ENCODE results near the gene RASSF5.

RASSF5 gene, protein sequence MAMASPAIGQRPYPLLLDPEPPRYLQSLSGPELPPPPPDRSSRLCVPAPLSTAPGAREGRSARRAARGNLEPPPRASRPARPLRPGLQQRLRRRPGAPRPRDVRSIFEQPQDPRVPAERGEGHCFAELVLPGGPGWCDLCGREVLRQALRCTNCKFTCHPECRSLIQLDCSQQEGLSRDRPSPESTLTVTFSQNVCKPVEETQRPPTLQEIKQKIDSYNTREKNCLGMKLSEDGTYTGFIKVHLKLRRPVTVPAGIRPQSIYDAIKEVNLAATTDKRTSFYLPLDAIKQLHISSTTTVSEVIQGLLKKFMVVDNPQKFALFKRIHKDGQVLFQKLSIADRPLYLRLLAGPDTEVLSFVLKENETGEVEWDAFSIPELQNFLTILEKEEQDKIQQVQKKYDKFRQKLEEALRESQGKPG

DNA sequence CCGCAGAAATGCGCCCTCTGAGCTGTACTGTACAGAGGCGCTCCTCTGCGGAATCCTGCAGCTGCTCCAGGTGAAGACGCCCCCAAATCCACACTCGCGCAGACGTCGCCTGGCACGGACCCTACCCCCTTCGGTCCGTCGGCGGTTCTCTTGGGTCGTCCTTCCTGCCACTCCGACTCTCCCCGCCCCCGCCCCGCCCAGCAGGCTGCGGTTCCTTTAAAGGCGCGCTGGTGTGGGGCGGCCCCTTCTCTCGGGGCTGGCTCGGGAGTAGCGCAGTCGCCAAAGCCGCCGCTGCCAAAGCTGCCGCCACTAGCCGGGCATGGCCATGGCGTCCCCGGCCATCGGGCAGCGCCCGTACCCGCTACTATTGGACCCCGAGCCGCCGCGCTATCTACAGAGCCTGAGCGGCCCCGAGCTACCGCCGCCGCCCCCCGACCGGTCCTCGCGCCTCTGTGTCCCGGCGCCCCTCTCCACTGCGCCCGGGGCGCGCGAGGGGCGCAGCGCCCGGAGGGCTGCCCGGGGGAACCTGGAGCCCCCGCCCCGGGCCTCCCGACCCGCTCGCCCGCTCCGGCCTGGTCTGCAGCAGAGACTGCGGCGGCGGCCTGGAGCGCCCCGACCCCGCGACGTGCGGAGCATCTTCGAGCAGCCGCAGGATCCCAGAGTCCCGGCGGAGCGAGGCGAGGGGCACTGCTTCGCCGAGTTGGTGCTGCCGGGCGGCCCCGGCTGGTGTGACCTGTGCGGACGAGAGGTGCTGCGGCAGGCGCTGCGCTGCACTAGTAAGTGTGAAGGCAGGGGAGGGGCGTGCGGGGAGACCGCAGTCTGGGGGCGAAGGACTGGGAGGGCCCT is at the start of gene RASSF5:
Gene RASSF5, plus strand, starts transcription at position 248 of the 846 bp plus-strand sequence. Its CDS starts 72 bp downstream, at position 320.
- DNase-seq (ENCODE audit: low read depth, low spot score): peak; percentile 76

DNA sequence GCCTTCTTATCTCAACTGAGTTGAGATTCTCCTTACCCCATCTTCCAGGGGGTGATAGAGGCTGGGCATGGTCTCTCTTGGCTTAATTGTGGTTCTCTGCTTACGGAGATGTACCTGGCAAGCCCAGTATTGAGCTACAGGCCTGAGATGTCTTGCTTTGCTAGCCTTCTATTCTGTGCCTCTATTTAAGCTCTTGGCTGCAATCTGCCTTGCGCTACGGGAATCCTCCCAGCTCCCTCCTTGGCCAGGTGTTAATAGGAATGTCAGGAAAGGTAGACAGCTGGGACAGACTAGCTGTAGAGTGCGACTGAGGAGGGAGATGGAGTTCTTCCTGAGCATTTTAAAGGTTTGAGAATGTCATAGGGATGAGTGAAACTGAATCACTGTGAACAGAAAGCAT is 47.6 kb upstream of the RASSF5 start:
- no peak for DNase-seq (ENCODE audit: low read depth, low spot score)

DNA sequence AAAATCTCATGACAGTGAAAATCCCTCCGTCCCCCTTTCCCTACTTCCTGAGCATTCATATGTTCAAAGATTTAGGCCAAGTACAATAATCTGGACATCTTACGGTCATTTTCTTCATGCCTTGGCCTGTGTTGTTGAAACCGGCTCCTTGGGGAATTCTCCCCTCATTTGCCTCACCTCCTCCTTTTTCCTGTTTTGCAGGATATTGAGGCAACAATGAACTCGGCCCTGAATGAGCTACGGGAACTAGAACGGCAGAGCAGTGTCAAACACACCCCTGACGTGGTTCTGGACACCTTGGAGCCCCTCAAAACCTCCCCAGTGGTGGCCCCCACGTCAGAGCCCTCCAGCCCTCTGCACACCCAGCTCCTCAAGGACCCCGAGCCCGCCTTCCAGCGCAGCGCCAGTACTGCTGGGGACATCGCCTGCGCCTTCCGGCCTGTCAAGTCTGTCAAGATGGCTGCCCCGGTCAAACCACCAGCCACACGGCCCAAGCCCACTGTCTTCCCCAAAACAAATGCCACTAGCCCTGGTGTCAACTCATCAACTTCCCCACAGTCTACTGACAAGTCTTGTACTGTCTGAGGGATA is 46.4 kb upstream of the RASSF5 start:
- DNase-seq (ENCODE audit: low read depth, low spot score): no peak

DNA sequence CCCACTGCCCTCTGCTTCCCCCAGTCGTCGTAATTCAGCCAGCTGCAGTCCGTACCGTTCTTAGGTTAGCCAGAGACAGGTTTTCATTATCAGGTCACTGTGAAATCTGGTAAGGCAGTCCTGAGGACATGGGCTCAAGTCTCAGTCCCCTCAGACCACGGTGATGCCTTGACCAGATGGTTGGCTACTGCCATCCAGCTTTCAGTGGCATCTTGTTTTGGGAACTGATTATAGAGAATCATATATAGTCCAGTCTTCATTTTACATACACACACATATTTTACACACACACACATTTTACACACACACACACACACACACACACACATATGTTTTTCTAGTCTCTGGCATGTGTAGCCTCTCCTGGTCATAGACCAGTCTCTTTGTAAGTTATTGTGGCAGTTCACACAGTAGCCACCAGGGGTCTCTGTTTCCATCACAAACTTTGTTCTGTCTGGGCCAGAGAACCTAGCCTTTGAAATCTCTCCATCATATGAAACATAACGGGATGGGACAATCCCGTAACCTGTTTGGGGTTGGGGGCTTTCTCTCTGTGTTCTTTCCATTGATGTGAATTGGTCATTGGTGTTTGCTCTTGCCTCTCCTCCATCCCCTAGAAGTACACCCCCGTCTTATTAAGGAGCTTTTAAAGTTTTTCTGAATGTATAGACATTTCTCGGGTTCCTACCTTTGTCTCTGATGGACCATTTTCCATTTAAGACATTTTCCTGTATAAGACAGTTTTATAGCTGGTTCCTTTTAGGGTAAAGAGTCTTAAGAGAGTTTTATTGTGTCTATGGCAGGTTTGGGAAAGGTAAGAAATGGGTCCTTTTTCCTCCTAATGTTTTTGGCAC is 45.5 kb upstream of the RASSF5 start:
- DNase-seq (ENCODE audit: low read depth, low spot score): peak; percentile 57

- DNase-seq (ENCODE audit: low read depth, low spot score): no peak
These were observed 44.2 kb upstream of the RASSF5 start for GRCh38 chr1:206463137-206463536.

DNA sequence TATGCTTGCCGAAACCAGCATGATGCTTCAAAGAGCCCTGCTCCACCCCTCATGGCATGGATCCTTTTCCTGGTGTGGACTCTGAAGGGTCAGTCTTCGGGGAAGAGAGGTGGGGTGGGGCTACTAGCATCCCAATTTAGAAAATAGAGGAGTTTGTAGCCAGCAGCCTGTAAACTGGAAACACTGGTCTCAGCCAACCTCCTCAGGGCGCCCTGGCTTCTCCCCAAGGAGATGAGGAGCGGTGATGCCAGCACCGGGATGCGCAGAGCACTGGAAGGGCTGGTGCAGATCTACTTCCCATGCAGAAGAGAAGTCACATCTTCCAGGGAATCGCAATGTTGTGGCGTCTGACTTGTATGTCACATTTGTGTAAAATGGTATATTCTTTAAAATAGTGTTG is 43.4 kb upstream of the RASSF5 start:
- no peak for DNase-seq (ENCODE audit: low read depth, low spot score)

DNA sequence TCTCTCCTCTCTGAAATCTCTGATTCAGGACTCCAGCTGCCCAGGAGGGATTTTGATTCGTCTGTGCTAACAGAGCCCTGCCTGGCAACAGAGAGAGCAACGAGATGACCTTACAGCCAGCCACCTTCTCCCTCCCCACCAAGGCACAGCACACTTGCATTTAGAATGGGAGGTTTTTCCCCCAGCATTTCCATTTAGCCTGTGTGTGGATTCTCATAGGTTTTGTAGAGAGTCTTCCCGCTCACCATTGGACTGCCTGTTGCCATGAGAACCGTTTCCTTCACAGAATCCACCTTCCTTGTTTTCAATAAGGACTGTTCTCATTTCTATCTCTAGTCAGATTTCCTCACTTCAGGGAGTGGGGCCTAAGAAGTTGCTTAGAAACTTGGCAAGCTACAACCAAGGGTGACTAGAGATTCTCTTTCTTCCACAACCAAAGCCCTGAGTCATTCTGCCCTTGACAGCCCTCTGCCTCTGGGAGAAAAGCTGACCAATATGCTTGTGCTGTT is 42.8 kb upstream of the RASSF5 start:
- no peak for DNase-seq (ENCODE audit: low read depth, low spot score)

DNA sequence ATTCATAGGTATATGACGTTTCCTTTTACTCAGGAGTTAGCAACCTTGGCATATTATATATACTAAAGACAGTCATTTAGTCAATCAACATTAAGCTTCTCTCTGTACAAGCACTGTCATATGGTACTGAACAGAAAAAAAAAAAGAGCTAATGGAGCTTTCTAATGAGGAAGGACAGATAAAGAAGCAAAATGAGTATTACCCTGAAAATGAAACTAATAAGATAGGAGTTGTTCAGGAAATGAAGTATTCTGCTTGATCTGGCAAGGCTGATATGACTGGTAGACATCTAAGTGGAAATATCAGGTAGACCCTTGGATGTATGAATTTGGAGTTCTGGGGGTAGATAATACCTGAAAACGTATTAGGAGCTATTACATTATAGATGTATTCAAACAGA is 41.4 kb upstream of the RASSF5 start:
- DNase-seq (ENCODE audit: low read depth, low spot score): no peak

- no peak for DNase-seq (ENCODE audit: low read depth, low spot score)
These were observed 40.3 kb upstream of the RASSF5 start for GRCh38 chr1:206466840-206467649.

GRCh38 chr1:206467915-206468314 is 39.4 kb upstream of the RASSF5 start:
- DNase-seq (ENCODE audit: low read depth, low spot score): no peak

- DNase-seq (ENCODE audit: low read depth, low spot score): no peak
These were observed 38.8 kb upstream of the RASSF5 start for GRCh38 chr1:206468571-206468970.

DNA sequence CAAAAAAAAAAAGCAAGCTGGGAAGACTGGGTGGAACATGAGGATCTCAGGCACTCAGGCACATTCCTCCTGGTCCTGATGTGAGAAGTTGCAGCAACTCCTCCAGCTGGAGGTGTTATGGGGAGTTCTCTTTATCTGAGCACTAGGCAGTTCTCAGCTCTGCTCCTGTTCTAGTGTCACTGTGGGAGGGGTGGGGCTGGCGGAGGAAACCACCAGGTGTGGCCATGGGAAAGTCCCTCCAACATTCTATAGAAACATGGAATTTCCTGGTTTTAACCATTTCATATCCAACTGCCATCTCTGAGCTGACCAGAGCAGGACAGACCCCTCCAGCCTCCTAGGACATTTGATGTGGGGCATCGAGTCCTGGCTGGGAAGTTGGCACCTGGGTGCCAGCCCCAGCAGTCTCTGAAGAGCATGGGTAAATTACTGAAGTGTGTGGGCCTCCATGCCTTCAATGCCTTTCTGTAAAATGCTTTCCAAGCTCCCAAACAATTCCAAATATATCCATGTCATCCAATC is 37.9 kb upstream of the RASSF5 start:
- DNase-seq (ENCODE audit: low read depth, low spot score): no peak

- DNase-seq (ENCODE audit: low read depth, low spot score): peak; percentile 61
These were observed 37.2 kb upstream of the RASSF5 start, which contains the start of gene IKBKE for GRCh38 chr1:206469933-206470691. IKBKE (plus strand) TSS chr1:206470476; CDS start chr1:206473228, 2,752 bp downstream.

GRCh38 chr1:206470692-206471414 is 36.5 kb upstream of the RASSF5 start:
- DNase-seq (ENCODE audit: low read depth, low spot score): peak; percentile 64

DNA sequence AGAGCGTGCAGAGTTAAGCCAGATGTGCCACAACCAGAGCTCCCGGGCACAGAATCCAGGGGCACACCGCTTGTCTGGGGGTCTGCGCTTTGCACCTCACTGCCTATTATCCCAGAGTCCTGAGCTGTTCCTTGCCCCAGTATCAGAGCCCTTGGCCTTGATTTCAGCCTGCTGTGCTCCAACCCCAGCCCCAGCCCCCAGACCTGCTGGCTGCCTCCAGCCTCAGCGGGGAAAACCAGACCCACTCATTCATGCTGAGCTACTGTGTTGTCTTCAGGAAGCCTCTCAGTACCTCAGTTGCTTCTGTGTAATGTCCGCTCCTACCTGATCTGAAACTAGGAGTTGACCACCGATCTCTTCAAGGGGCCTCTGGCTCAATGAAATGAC is 35.9 kb upstream of the RASSF5 start:
- no peak for DNase-seq (ENCODE audit: low read depth, low spot score)

GRCh38 chr1:206472024-206472423 is 35.3 kb upstream of the RASSF5 start:
- DNase-seq (ENCODE audit: low read depth, low spot score): no peak

DNA sequence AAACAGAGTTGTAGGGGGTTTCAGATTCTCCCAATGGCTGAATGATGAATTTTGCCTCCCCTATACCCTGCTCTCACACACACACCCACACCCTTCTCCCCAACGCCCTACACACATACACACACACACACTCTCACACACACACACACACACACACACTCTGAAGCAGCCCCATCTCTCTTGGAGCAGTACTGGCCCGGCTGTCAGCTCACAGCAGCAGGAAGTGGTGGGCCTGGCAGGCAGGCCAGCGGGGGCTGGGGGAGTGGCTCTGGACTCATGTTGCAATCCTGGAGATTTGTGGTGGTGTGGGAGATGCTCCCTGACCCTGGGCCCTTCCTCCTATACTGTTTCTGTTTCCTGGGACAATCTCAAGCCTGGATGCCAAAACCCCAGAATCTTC is 34.9 kb upstream of the RASSF5 start:
- DNase-seq (ENCODE audit: low read depth, low spot score): peak; percentile 49

DNA sequence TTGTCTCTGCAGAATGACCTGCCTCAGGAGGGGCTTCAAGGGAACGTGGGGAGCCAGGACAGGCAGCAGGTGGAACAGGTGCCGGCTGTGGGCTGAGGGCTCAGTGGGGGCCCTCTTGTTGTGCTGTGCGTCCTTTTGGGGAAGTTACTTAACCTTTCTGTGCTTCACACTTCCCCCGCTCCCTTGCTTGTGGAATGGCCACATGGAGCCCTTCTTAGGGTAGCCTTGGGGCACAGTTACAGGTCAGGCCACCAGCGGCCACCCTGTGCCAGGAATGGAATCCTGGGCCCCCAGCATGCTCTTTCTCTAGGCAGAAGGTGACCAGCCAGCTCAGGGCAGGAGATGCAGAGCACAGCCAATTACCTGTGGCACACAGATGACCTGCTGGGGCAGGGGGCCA is 34.4 kb upstream of the RASSF5 start:
- DNase-seq (ENCODE audit: low read depth, low spot score): no peak

GRCh38 chr1:206476058-206476457 is 31.3 kb upstream of the RASSF5 start:
- no peak for DNase-seq (ENCODE audit: low read depth, low spot score)
